ENCODE measurements around the gene AGAP2. TPM values are rescaled to one million over a fixed set of nuclear protein-coding genes. Genes with fewer than 3 reads are reported as not detected.
A peak's percentile ranks its signal among the peaks of the same experiment; 100 is the strongest.

The AGAP2 gene
- total and polyA plus RNA-seq, 2 of the 13 experiments (the other 11 are each of a cell fraction or from before 2014, with no cell fraction given): 0.38 to 0.45 TPM

GRCh38 chr12:57782608-57783465 is 44.3 kb upstream of the AGAP2 start, which contains the start of gene TSFM (continued):
- TF ChIP-seq ZNF362 (CRISPR knock-in tag; IDR thresholded peaks at IDR 0.05; ENCODE audit: borderline replicate concordance) (no peak; the same call in 1 of the 2 replicates), PCBP2 (optimal IDR thresholded peaks at IDR 0.05; ENCODE audit: low read depth, low read length, poor library complexity, severe bottlenecking) (no peak), AGO2 (optimal IDR thresholded peaks at IDR 0.05; ENCODE audit: low read depth, low read length) (peak; percentile 85), PBX2 (CRISPR knock-in tag; IDR thresholded peaks at IDR 0.05) (no peak), DR1 (CRISPR knock-in tag; IDR thresholded peaks at IDR 0.05) (peak; percentile 33; the same call in 1 of the 2 replicates), PPARG (CRISPR knock-in tag; conservative IDR thresholded peaks at IDR 0.05) (peak; percentile 49; the same call in 1 of the 2 replicates), ISL2 (CRISPR knock-in tag; IDR thresholded peaks at IDR 0.05) (peak; percentile 58; the same call in 1 of the 2 replicates), HNF4G (IDR thresholded peaks at IDR 0.05; ENCODE audit: borderline replicate concordance, low read depth, low read length) (no peak), HNF4G (CRISPR knock-in tag; IDR thresholded peaks at IDR 0.05; ENCODE audit: borderline replicate concordance, low read depth) (no peak), NFE2L1 (CRISPR knock-in tag; IDR thresholded peaks at IDR 0.05; ENCODE audit: borderline replicate concordance) (no peak), MTF2 (CRISPR knock-in tag; IDR thresholded peaks at IDR 0.05; ENCODE audit: borderline replicate concordance) (no peak; the same call in 1 of the 2 replicates), ZNF639 (CRISPR knock-in tag; conservative IDR thresholded peaks at IDR 0.05) (peak; percentile 76; the same call in 1 of the 2 replicates), PREB (CRISPR knock-in tag; IDR thresholded peaks at IDR 0.05) (no peak), CHD2 (IDR thresholded peaks at IDR 0.05; ENCODE audit: low read depth, low read length) (no peak), ZC3H13 (CRISPR knock-in tag; IDR thresholded peaks at IDR 0.05) (0 out of 2 replicates have a peak, but pooled peaks have one; percentile 48), ZNF44 (CRISPR knock-in tag; IDR thresholded peaks at IDR 0.05) (0 out of 2 replicates have a peak, but pooled peaks have one; percentile 8), ZNF382 (CRISPR knock-in tag; IDR thresholded peaks at IDR 0.05; ENCODE audit: borderline replicate concordance) (no peak), ZFP37 (CRISPR knock-in tag; IDR thresholded peaks at IDR 0.05; ENCODE audit: borderline replicate concordance) (no peak), ATF7 (IDR thresholded peaks at IDR 0.05) (no peak), ATF7 (CRISPR knock-in tag; IDR thresholded peaks at IDR 0.05) (no peak), SIN3A (IDR thresholded peaks at IDR 0.05; ENCODE audit: borderline replicate concordance, low read depth, low read length) (peak; percentile 90), MAF1 (CRISPR knock-in tag; IDR thresholded peaks at IDR 0.05; ENCODE audit: borderline replicate concordance) (peak; percentile 87; the same call in 1 of the 2 replicates)
- TF ChIP-seq, protein P1, sequence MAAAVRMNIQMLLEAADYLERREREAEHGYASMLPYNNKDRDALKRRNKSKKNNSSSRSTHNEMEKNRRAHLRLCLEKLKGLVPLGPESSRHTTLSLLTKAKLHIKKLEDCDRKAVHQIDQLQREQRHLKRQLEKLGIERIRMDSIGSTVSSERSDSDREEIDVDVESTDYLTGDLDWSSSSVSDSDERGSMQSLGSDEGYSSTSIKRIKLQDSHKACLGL (CRISPR knock-in tag; IDR thresholded peaks at IDR 0.05): no peak; the same call in 1 of the 2 replicates
